PC-9 (cell line): ENCODE results near the gene SMTNL2. TPM values are rescaled to one million over a fixed set of nuclear protein-coding genes. Genes with fewer than 3 reads are reported as not detected.

Experiments
- BruUV-seq: library from RNA; stranded (reverse); fragments of 400-500 nt; replicated peaks from 2 replicates; lab custom pipeline; 2021; lab: Mats Ljungman, UMichigan
- CTCF ChIA-PET: fragments of 300-600 bp; sonication (Branson Sonifier 250); formaldehyde crosslinking; loops from one replicate; lab custom pipeline; 2022; ENCODE audit warnings: antibody characterized with exemption; lab: Charles Lee
- POLR2A ChIA-PET: fragments of 300-600 bp; sonication (Branson Sonifier 250); formaldehyde crosslinking; loops from one replicate; lab custom pipeline; 2022; ENCODE audit warnings: antibody characterized with exemption; ENCODE audit not compliant: unreplicated experiment; lab: Charles Lee
- DNase-seq, 2 experiments: peaks; one replicate each; pipeline versions ENCODE4 v3.0.0 to v3.0.0-alpha.2; 2015 to 2022; ENCODE audit warnings: mixed read lengths in 1 of 2
- H2AFZ ChIP-seq: fragments of 200-600 bp; sonication (generic); 2 replicates; pipeline ENCODE4 v1.8.1; 2017; ENCODE audit warnings: antibody characterized with exemption
- H3F3A ChIP-seq: fragments of 200-600 bp; sonication (generic); 2 replicates; pipeline ENCODE4 v1.8.1; 2017; ENCODE audit warnings: antibody characterized with exemption, mild to moderate bottlenecking, low read depth; ENCODE audit not compliant: insufficient read depth
- H3K27ac ChIP-seq: fragments of 200-600 bp; sonication (generic); 2 replicates; pipeline ENCODE4 v1.6.1; 2016; ENCODE audit warnings: mixed run types
- H3K27me3 ChIP-seq: fragments of 200-600 bp; sonication (generic); 2 replicates; pipeline ENCODE4 v1.6.1; 2016; ENCODE audit warnings: low read depth, mixed run types; ENCODE audit not compliant: insufficient read depth
- H3K36me3 ChIP-seq: fragments of 200-600 bp; sonication (generic); 2 replicates; pipeline ENCODE4 v1.6.1; 2016; ENCODE audit warnings: low read depth, mixed run types
- H3K4me1 ChIP-seq: fragments of 200-600 bp; sonication (generic); replicated peaks from 2 replicates; pipeline ENCODE4 v1.6.1; 2016; ENCODE audit warnings: mixed run types; ENCODE audit not compliant: insufficient read depth
- H3K4me2 ChIP-seq: fragments of 200-600 bp; sonication (generic); 2 replicates; pipeline ENCODE4 v1.6.1; 2017; ENCODE audit warnings: mixed run types
- H3K4me3 ChIP-seq: fragments of 200-600 bp; sonication (generic); 2 replicates; pipeline ENCODE4 v1.6.1; 2016; ENCODE audit warnings: mixed run types
- H3K79me2 ChIP-seq: fragments of 200-600 bp; sonication (generic); 2 replicates; pipeline ENCODE4 v1.6.1; 2017; ENCODE audit warnings: low read depth, mixed run types
- H3K9me2 ChIP-seq: fragments of 200-600 bp; sonication (generic); 2 replicates; pipeline ENCODE4 v1.8.1; 2017; ENCODE audit warnings: mild to moderate bottlenecking; ENCODE audit not compliant: insufficient read depth
- H3K9me3 ChIP-seq: fragments of 200-600 bp; sonication (generic); 2 replicates; pipeline ENCODE4 v1.8.1; 2016; ENCODE audit warnings: low read depth; ENCODE audit not compliant: insufficient read depth
- H4K20me1 ChIP-seq: fragments of 200-600 bp; sonication (generic); 2 replicates; pipeline ENCODE4 v1.8.1; 2017; ENCODE audit not compliant: insufficient read depth
- CTCF ChIP-seq: fragments of 200-600 bp; sonication (generic); conservative IDR thresholded peaks from 2 replicates; pipeline ENCODE4 v1.6.1; 2017; ENCODE audit warnings: mixed run types, antibody characterized with exemption, mild to moderate bottlenecking, moderate library complexity
- EZH2 ChIP-seq: fragments of 200-600 bp; sonication (generic); IDR thresholded peaks from 2 replicates; pipeline ENCODE4 v1.8.0; 2017; ENCODE audit warnings: antibody characterized with exemption, low read depth
- intact Hi-C: fragments of 100-400 bp; cut with micrococcal nuclease; formaldehyde crosslinking; loops from one replicate; pipeline ENCODE4 v1.10.0; 2022; ENCODE audit not compliant: unreplicated experiment
- total RNA-seq: library from RNA; stranded (reverse); gene quantifications from 2 replicates; pipeline ENCODE4 v1.2.3, GENCODE V29; 2021

Gene SMTNL2
- total RNA-seq, 1 experiment from 2014 or later = not detected

GRCh38 chr17:4625181-4625617 lies 40.9 kb downstream of the SMTNL2 start:
- H3K4me2 ChIP-seq = no peak overlapping the region
- POLR2A ChIA-PET = interaction anchor here (0.7 kb wide), 1 partner anchor 84 kb away, joined by 8 read pairs; no protein-coding TSS in a partner anchor
- H3K79me2 ChIP-seq = no peaks in the 10 kb centered on the region

GRCh38 chr17:4626734-4627256 lies 42.5 kb downstream of the SMTNL2 start:
- Histone ChIP-seq H3K4me3 (no peak overlapping the region), H3K4me1 (no peaks in the 10 kb centered on the region), H4K20me1 (no peaks in the 10 kb centered on the region), H3F3A (0 out of 2 replicates have a peak, but pooled peaks cover 4% of the 10 kb centered on the region), H3K27ac (no peak overlapping the region), H3K36me3 (no peaks in the 10 kb centered on the region), H3K9me2 (no peaks in the 10 kb centered on the region), H3K9me3 (no peaks in the 10 kb centered on the region), H3K4me2 (no peak overlapping the region), H3K79me2 (no peaks in the 10 kb centered on the region), H2AFZ (no peak overlapping the region), H3K27me3 (peaks cover 7% of the 10 kb centered on the region; the same call in 1 of the 2 replicates)
- ChIA-PET CTCF (interaction anchor here (0.5 to 0.7 kb wide), 2 partner anchors 34 to 289 kb away, joined by 4 to 8 read pairs; no protein-coding TSS in a partner anchor), POLR2A (no interaction called here)
- no peak for DNase-seq
- intact Hi-C loops = loop anchor here (1.0 to 10.0 kb wide), 4 partner anchors 60 to 412 kb away; partner anchors contain the start of gene SPNS2
- no TSS peak for BruUV-seq
- TF ChIP-seq EZH2 (no peak), CTCF (no peak)

More at GRCh38 chr17:4625181-4625617, 40.9 kb downstream of the SMTNL2 start:
- Histone ChIP-seq H4K20me1 (no peaks in the 10 kb centered on the region), H3K27ac (no peak overlapping the region), H3K4me1 (no peaks in the 10 kb centered on the region), H3F3A (0 out of 2 replicates have a peak, but pooled peaks cover 4% of the 10 kb centered on the region), H3K27me3 (peaks cover 9% of the 10 kb centered on the region; the same call in 1 of the 2 replicates), H3K9me2 (no peaks in the 10 kb centered on the region), H2AFZ (no peak overlapping the region), H3K36me3 (no peaks in the 10 kb centered on the region), H3K4me3 (no peak overlapping the region), H3K9me3 (no peaks in the 10 kb centered on the region)
- no peak for DNase-seq
- BruUV-seq = no TSS peak
- no peak for TF ChIP-seq CTCF
- no peak for TF ChIP-seq EZH2
- CTCF ChIA-PET = interaction anchor here (0.7 to 1.5 kb wide), 4 partner anchors 8 to 60 kb away, joined by 4 to 10 read pairs (median 4); no protein-coding TSS in a partner anchor
- intact Hi-C loops = loop anchor here (5.0 to 10.0 kb wide), 2 partner anchors 128 to 410 kb away; partner anchors contain the start of gene SPNS2

- Histone ChIP-seq H3K4me2 (no peak overlapping the region), H2AFZ (no peak overlapping the region), H3K9me2 (no peaks in the 10 kb centered on the region), H3K27ac (no peak overlapping the region), H3K27me3 (peaks cover 5% of the 10 kb centered on the region; the same call in 1 of the 2 replicates), H3K4me1 (no peaks in the 10 kb centered on the region), H3K79me2 (no peaks in the 10 kb centered on the region), H4K20me1 (no peaks in the 10 kb centered on the region), H3K36me3 (no peaks in the 10 kb centered on the region), H3K4me3 (no peak overlapping the region), H3K9me3 (no peaks in the 10 kb centered on the region), H3F3A (peaks cover 4% of the 10 kb centered on the region; the same call in 1 of the 2 replicates)
- DNase-seq = no peak
- intact Hi-C loops = no loop called here
- no TSS peak for BruUV-seq
- ChIA-PET CTCF (no interaction called here), POLR2A (no interaction called here)
- TF ChIP-seq CTCF (no peak), EZH2 (no peak)
These were observed 47.1 kb downstream of the SMTNL2 start for GRCh38 chr17:4631431-4631830.
